DND-41 (cell line): ENCODE results near the gene ABTB1.

Source experiments
- ATAC-seq: fragments of 200-7000 bp; cut with Tn5 transposase; 3 replicates; pipeline ENCODE4 v1.9.1; 2021; ENCODE audit warnings: low read depth; ENCODE audit not compliant: insufficient read depth
- DNase-seq: peaks from one replicate; pipeline ENCODE4 v3.0.0-alpha.2; 2020
- H2AFZ ChIP-seq: 2 replicates; pipeline ENCODE4 v1.6.0; 2012; ENCODE audit warnings: low read depth, low read length
- H3K27ac ChIP-seq: 2 replicates; pipeline ENCODE4 v1.5.1; 2012; ENCODE audit warnings: low read length, inconsistent platforms
- H3K27me3 ChIP-seq: fragments of 200-600 bp; sonication (generic); 2 replicates; pipeline ENCODE4 v1.6.0; 2012; ENCODE audit warnings: low read length, mild to moderate bottlenecking, inconsistent platforms; ENCODE audit not compliant: insufficient read depth, poor library complexity
- H3K36me3 ChIP-seq: 2 replicates; pipeline ENCODE4 v1.5.1; 2012; ENCODE audit warnings: low read length, inconsistent platforms; ENCODE audit not compliant: insufficient read depth
- H3K4me1 ChIP-seq: 2 replicates; pipeline ENCODE4 v1.5.1; 2012; ENCODE audit warnings: mild to moderate bottlenecking, low read length; ENCODE audit not compliant: insufficient read depth
- H3K4me2 ChIP-seq: 2 replicates; pipeline ENCODE4 v1.6.0; 2012; ENCODE audit warnings: mild to moderate bottlenecking, moderate library complexity, low read length, inconsistent platforms; ENCODE audit not compliant: insufficient read depth
- H3K4me3 ChIP-seq, 2 experiments: fragments of 200-600 bp in 1 of 2; shearing (Covaris generic) in 1 of 2; 2 replicates each; pipeline ENCODE4 v1.5.1; 2012 to 2016; ENCODE audit warnings: inconsistent platforms in 2 of 2, low read length in 2 of 2, mild to moderate bottlenecking in 2 of 2, low read depth in 1 of 2, moderate library complexity in 1 of 2
- H3K79me2 ChIP-seq: 2 replicates; pipeline ENCODE4 v1.6.0; 2012; ENCODE audit warnings: low read length, inconsistent platforms; ENCODE audit not compliant: insufficient read depth
- H3K9ac ChIP-seq: 2 replicates; pipeline ENCODE4 v1.6.0; 2012; ENCODE audit warnings: low read depth, mild to moderate bottlenecking, inconsistent platforms, low read length, moderate library complexity
- H3K9me3 ChIP-seq: 2 replicates; pipeline ENCODE4 v1.5.1; 2012; ENCODE audit warnings: low read length, moderate library complexity, mild to moderate bottlenecking, inconsistent platforms; ENCODE audit not compliant: insufficient read depth, severe bottlenecking
- H4K20me1 ChIP-seq: 2 replicates; pipeline ENCODE4 v1.6.0; 2012; ENCODE audit warnings: low read length; ENCODE audit not compliant: insufficient read depth
- EZH2 ChIP-seq: IDR thresholded peaks from 3 replicates; pipeline ENCODE4 v1.6.1; 2012; ENCODE audit warnings: borderline replicate concordance, low read depth, mild to moderate bottlenecking, moderate library complexity, low read length, inconsistent platforms; ENCODE audit not compliant: severe bottlenecking
- TF ChIP-seq, protein P1 (sequence below): IDR thresholded peaks from 2 replicates; pipeline ENCODE4 v1.5.1; 2012; ENCODE audit warnings: borderline replicate concordance, low read length, moderate library complexity, mild to moderate bottlenecking; ENCODE audit not compliant: poor library complexity, severe bottlenecking; ENCODE audit errors: extremely low read depth

ABTB1 gene

DNA sequence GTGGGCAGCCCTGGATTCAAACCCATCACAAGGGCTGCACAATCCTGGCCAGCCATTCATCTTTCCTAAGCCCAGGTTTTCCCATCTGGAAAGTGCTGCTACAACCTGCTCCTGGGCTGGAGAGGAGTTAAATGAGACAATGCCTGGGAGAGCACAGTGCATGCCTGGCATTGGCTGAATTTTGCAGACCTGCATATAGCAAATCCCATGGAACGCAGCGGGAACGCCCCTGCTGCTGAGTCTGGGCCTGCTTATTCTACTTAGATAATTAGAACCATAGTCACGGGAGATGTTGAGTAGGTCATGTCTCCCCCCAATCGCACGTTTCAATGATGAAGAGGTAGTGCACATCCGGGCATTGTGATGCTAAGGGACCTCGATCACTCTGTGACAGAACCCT lies 46.6 kb downstream of the ABTB1 start:
- Histone ChIP-seq H3K36me3 (no peaks in the 10 kb centered on the region), H3K9ac (no peak overlapping the region), H3K27ac (no peak overlapping the region), H3K4me3 (no peak overlapping the region), H3K4me2 (no peak overlapping the region), H4K20me1 (no peaks in the 10 kb centered on the region), H3K4me1 (no peaks in the 10 kb centered on the region), H2AFZ (no peak overlapping the region), H3K79me2 (no peaks in the 10 kb centered on the region), H3K27me3 (peaks cover 4% of the 10 kb centered on the region), H3K9me3 (no peaks in the 10 kb centered on the region)
- TF ChIP-seq EZH2 = no peak
- TF ChIP-seq, protein P1, sequence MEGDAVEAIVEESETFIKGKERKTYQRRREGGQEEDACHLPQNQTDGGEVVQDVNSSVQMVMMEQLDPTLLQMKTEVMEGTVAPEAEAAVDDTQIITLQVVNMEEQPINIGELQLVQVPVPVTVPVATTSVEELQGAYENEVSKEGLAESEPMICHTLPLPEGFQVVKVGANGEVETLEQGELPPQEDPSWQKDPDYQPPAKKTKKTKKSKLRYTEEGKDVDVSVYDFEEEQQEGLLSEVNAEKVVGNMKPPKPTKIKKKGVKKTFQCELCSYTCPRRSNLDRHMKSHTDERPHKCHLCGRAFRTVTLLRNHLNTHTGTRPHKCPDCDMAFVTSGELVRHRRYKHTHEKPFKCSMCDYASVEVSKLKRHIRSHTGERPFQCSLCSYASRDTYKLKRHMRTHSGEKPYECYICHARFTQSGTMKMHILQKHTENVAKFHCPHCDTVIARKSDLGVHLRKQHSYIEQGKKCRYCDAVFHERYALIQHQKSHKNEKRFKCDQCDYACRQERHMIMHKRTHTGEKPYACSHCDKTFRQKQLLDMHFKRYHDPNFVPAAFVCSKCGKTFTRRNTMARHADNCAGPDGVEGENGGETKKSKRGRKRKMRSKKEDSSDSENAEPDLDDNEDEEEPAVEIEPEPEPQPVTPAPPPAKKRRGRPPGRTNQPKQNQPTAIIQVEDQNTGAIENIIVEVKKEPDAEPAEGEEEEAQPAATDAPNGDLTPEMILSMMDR = no peak
- DNase-seq (no peak), ATAC-seq (no peak)

DNA sequence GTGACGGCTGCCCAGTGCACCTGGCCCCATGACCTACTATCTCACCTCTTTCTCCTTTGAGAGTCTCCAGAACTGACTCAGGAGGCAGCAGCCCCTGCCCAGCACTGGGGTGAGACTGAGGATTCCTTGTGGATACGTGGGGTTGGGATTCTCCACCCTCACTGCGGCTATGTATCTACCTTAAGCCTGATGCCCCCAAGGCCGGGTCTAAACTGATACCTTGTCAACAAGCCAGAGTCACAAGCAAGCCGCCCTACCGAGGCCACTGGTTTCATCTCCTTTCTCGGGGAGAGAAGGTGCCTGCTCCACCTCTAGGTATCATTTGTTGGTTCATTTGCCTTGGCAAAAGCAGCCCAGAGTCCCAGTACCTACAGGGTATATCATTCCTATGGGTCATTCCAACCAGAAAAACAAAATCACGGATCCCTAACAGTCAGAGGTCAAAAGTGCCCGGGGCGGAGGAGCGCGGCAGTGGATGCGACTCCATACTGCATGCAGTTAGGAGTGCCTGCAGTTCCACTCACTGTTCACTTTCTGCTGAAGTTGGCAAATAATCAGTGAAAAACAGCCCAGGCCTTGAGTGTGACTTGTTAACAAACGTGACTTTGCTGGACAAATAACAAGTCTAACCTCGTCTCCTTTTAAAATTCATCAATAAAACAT lies 47.5 kb downstream of the ABTB1 start:
- no peaks in the 10 kb centered on the region for H3K9me3 ChIP-seq
- H3K36me3 ChIP-seq = no peaks in the 10 kb centered on the region
- H3K79me2 ChIP-seq = no peaks in the 10 kb centered on the region
- H3K4me2 ChIP-seq = no peak overlapping the region
- DNase-seq (no peak), ATAC-seq (no peak)
- no peak overlapping the region for H3K9ac ChIP-seq
- H4K20me1 ChIP-seq = no peaks in the 10 kb centered on the region
- TF ChIP-seq, protein P1 = no peak
- TF ChIP-seq EZH2 = no peak
- H3K4me3 ChIP-seq = no peak overlapping the region
- no peak overlapping the region for H3K27ac ChIP-seq
- H3K27me3 ChIP-seq = peaks cover 4% of the 10 kb centered on the region
- no peaks in the 10 kb centered on the region for H3K4me1 ChIP-seq
- H2AFZ ChIP-seq = no peak overlapping the region

DNA sequence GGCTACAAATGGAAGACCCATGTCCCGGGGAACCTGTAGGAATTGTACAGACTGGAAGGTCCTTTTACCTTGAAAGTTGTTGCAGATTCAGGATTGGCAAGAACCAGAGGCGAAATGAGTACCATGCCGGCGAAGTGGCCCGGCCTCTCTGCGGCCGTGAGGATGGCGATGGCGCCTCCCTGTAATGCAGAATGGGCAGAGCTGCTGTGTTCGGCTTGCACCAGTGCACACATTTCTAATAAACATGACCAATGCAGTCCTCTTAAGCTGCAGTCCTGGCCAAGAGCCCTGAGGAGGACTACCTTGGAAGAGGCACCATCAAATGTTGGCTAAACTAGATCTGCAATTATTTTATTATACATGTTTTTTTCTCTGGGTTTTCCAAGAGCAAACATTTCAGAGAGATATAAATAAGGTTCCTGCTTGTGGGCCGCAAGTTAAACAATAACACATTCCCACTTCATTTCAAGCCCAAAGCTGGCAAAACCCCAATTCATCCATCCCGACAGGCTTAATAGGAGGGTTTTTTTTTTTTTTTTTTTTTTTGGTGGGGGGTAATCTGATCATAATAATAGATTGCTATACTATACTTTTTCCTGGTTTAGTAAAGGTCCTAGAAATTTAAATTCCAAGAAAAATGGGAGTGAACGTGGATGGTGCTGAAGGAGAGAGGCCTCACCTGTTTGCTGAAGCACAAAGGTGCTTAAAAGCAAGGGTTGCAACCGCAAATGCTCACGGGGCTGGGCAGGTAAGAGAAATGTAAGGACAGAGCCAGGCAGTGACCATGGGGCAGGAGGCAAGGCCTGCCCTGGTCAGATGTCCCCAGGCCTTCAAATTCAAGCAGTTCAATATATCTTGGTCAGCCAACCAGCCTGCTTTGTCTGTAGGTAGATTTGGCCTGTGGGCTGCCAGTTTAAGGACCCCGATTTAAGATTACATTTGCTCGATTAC lies 48.5 kb downstream of the ABTB1 start:
- DNase-seq (no peak), ATAC-seq (no peak)
- Histone ChIP-seq H3K79me2 (no peaks in the 10 kb centered on the region), H3K9me3 (no peaks in the 10 kb centered on the region), H3K4me3 (no peak overlapping the region), H3K36me3 (no peaks in the 10 kb centered on the region), H2AFZ (no peak overlapping the region), H3K9ac (no peak overlapping the region), H4K20me1 (no peaks in the 10 kb centered on the region), H3K4me2 (no peak overlapping the region), H3K4me1 (no peaks in the 10 kb centered on the region), H3K27ac (no peak overlapping the region), H3K27me3 (no peaks in the 10 kb centered on the region)
- TF ChIP-seq, protein P1 = no peak
- TF ChIP-seq EZH2 = no peak
